Measurements from ENCODE around the gene TRIM68. TPM values are rescaled to one million over a fixed set of nuclear protein-coding genes. Genes with fewer than 3 reads are reported as not detected.

The TRIM68 gene
- total RNA-seq, 1 donor from 2014 or later, result 6.8 TPM

- peak; percentile 99 for TF ChIP-seq CTCF (IDR thresholded peaks at IDR 0.05; ENCODE audit: insufficient read depth, low read length, severe bottlenecking)
- FAIRE-seq (no peak), DNase-seq (ENCODE audit: low read depth) (peak; percentile 52)
- no peak within 1 kb of the TSS for H3K4me3 ChIP-seq (ENCODE audit: low read depth, low read length)
- H3K36me3 ChIP-seq (ENCODE audit: control insufficient read depth, insufficient read depth, low read length), result no peaks in the 10 kb centered on the region
- no peaks in the 10 kb centered on the region for H3K27me3 ChIP-seq (ENCODE audit: control insufficient read depth, insufficient read depth, low read length)
Observed at GRCh38 chr11:4636962-4637661, 29.1 kb upstream of the TRIM68 start, which contains the start of gene OR51D1. TSS of gene OR51D1 (plus strand) at chr11:4637477. CDS start at chr11:4639791, 2,314 bp downstream.

GRCh38 chr11:4636136-4636535, 28.1 kb upstream of the TRIM68 start:
- TF ChIP-seq CTCF (IDR thresholded peaks at IDR 0.05; ENCODE audit: insufficient read depth, low read length, severe bottlenecking), result no peak
- no peak for FAIRE-seq
- H3K27me3 ChIP-seq (ENCODE audit: control insufficient read depth, insufficient read depth, low read length), result no peaks in the 10 kb centered on the region

GRCh38 chr11:4626207-4627099, 18.4 kb upstream of the TRIM68 start:
- FAIRE-seq (peak; percentile 55), DNase-seq (ENCODE audit: low read depth) (peak; percentile 65)
- peak; percentile 71 for TF ChIP-seq CTCF (IDR thresholded peaks at IDR 0.05; ENCODE audit: insufficient read depth, low read length, severe bottlenecking)
- no peaks in the 10 kb centered on the region for H3K36me3 ChIP-seq (ENCODE audit: control insufficient read depth, insufficient read depth, low read length)
- H3K27me3 ChIP-seq (ENCODE audit: control insufficient read depth, insufficient read depth, low read length), result no peaks in the 10 kb centered on the region
- H3K4me3 ChIP-seq (ENCODE audit: low read depth, low read length), result no peak overlapping the region

More at GRCh38 chr11:4636136-4636535, 28.1 kb upstream of the TRIM68 start:
- H3K36me3 ChIP-seq (ENCODE audit: control insufficient read depth, insufficient read depth, low read length), result no peaks in the 10 kb centered on the region
- DNase-seq (ENCODE audit: low read depth), result no peak
- H3K4me3 ChIP-seq (ENCODE audit: low read depth, low read length), result no peak overlapping the region

GRCh38 chr11:4619514-4619913, 11.5 kb upstream of the TRIM68 start:
- no peak for TF ChIP-seq CTCF (IDR thresholded peaks at IDR 0.05; ENCODE audit: insufficient read depth, low read length, severe bottlenecking)
- DNase-seq (ENCODE audit: low read depth) (no peak), FAIRE-seq (no peak)
- Histone ChIP-seq H3K27me3 (ENCODE audit: control insufficient read depth, insufficient read depth, low read length) (no peaks in the 10 kb centered on the region), H3K36me3 (ENCODE audit: control insufficient read depth, insufficient read depth, low read length) (no peaks in the 10 kb centered on the region), H3K4me3 (ENCODE audit: low read depth, low read length) (no peak overlapping the region)

GRCh38 chr11:4615856-4616444, 7.9 kb upstream of the TRIM68 start:
- FAIRE-seq (no peak), DNase-seq (ENCODE audit: low read depth) (no peak)
- no peak for TF ChIP-seq CTCF (IDR thresholded peaks at IDR 0.05; ENCODE audit: insufficient read depth, low read length, severe bottlenecking)
- Histone ChIP-seq H3K4me3 (ENCODE audit: low read depth, low read length) (no peak overlapping the region), H3K36me3 (ENCODE audit: control insufficient read depth, insufficient read depth, low read length) (no peaks in the 10 kb centered on the region), H3K27me3 (ENCODE audit: control insufficient read depth, insufficient read depth, low read length) (no peaks in the 10 kb centered on the region)

Data from bronchial epithelial cell (primary cell).